PC-3 (cell line): Measurements from ENCODE around the gene ZBTB16. TPM values are rescaled to one million over a fixed set of nuclear protein-coding genes. Genes with fewer than 3 reads are reported as not detected.

ENCODE experiments used
- ATAC-seq: fragments of 200-7000 bp; cut with Tn5 transposase; 2 replicates; pipeline ENCODE4 v1.9.1; 2020; ENCODE audit warnings: mild to moderate bottlenecking, moderate library complexity
- BruUV-seq: library from RNA; stranded (reverse); fragments of 400-500 nt; replicated peaks from 2 replicates; lab custom pipeline; 2021; lab: Mats Ljungman, UMichigan
- CTCF ChIA-PET: fragments of 300-600 bp; sonication (Branson Sonifier 250); formaldehyde crosslinking; loops from one replicate; lab custom pipeline; 2022; ENCODE audit warnings: antibody characterized with exemption; lab: Charles Lee
- POLR2A ChIA-PET: fragments of 300-600 bp; sonication (Branson Sonifier 250); formaldehyde crosslinking; loops from one replicate; lab custom pipeline; 2022; ENCODE audit warnings: antibody characterized with exemption; ENCODE audit not compliant: unreplicated experiment; lab: Charles Lee
- DNase-seq: peaks from one replicate; pipeline ENCODE4 v3.0.0-alpha.2; 2015
- H2AFZ ChIP-seq: fragments of 300-600 bp; sonication (generic); 2 replicates; pipeline ENCODE4 v1.6.0; 2016; ENCODE audit warnings: antibody characterized with exemption, low read length
- H3F3A ChIP-seq: fragments of 300-600 bp; sonication (generic); one replicate; pipeline ENCODE4 v1.6.0; 2017; ENCODE audit warnings: antibody characterized with exemption, low read length, control low read depth, mild to moderate bottlenecking; ENCODE audit not compliant: unreplicated experiment
- H3K27ac ChIP-seq: fragments of 300-600 bp; sonication (generic); 2 replicates; pipeline ENCODE4 v1.5.1; 2016; ENCODE audit warnings: mild to moderate bottlenecking, low read length
- H3K27me3 ChIP-seq: fragments of 300-600 bp; sonication (generic); 2 replicates; pipeline ENCODE4 v1.6.1; 2016; ENCODE audit warnings: low read length, mixed read lengths
- H3K36me3 ChIP-seq: fragments of 300-600 bp; sonication (generic); 2 replicates; pipeline ENCODE4 v1.6.1; 2016; ENCODE audit warnings: low read depth, mixed run types, low read length, mixed read lengths
- H3K4me1 ChIP-seq: fragments of 300-600 bp; sonication (generic); 2 replicates; pipeline ENCODE4 v1.5.1; 2016; ENCODE audit warnings: low read length; ENCODE audit not compliant: insufficient read depth
- H3K4me2 ChIP-seq: fragments of 300-600 bp; sonication (generic); 2 replicates; pipeline ENCODE4 v1.6.0; 2016; ENCODE audit warnings: low read length
- H3K4me3 ChIP-seq: fragments of 300-600 bp; sonication (generic); 2 replicates; pipeline ENCODE4 v1.5.1; 2016; ENCODE audit warnings: mild to moderate bottlenecking, low read length, mixed read lengths
- H3K79me2 ChIP-seq: fragments of 300-600 bp; sonication (generic); 2 replicates; pipeline ENCODE4 v1.6.1; 2017; ENCODE audit warnings: low read length, mixed read lengths
- H3K9ac ChIP-seq: fragments of 300-600 bp; sonication (generic); 2 replicates; pipeline ENCODE4 v1.6.0; 2016; ENCODE audit warnings: mild to moderate bottlenecking, low read length
- H3K9me2 ChIP-seq: fragments of 300-600 bp; sonication (generic); replicated peaks from 2 replicates; pipeline ENCODE4 v1.6.1; 2016; ENCODE audit warnings: mixed run types, low read length, mixed read lengths
- H3K9me3 ChIP-seq: fragments of 300-600 bp; sonication (generic); 2 replicates; pipeline ENCODE4 v1.6.1; 2016; ENCODE audit warnings: low read length, mixed read lengths
- H4K20me1 ChIP-seq: fragments of 300-600 bp; sonication (generic); 2 replicates; pipeline ENCODE4 v1.6.1; 2016; ENCODE audit warnings: low read length, mixed read lengths
- EZH2 ChIP-seq: fragments of 300-600 bp; sonication (generic); IDR thresholded peaks from one replicate; pipeline ENCODE4 v1.6.1; 2017; ENCODE audit warnings: antibody characterized with exemption, mild to moderate bottlenecking, low read length; ENCODE audit not compliant: unreplicated experiment
- EZH2phosphoT487 ChIP-seq: fragments of 300-600 bp; sonication (generic); IDR thresholded peaks from 2 replicates; pipeline ENCODE4 v1.6.1; 2018; ENCODE audit warnings: mild to moderate bottlenecking, antibody characterized with exemption, low read length, borderline replicate concordance
- intact Hi-C: fragments of 100-400 bp; cut with micrococcal nuclease; formaldehyde crosslinking; loops from 2 replicates; pipeline ENCODE4 v1.9.0; 2023
- total RNA-seq: library from RNA; depleted of rRNA; stranded (reverse); fragments of >200 nt; gene quantifications from 2 replicates; pipeline ENCODE4 v1.2.3, GENCODE V29; 2014
- TF ChIP-seq, protein P1 (sequence below): fragments of 300-600 bp; sonication (generic); conservative IDR thresholded peaks from 2 replicates; pipeline ENCODE4 v1.5.1; 2017; ENCODE audit warnings: antibody characterized with exemption, low read depth, mild to moderate bottlenecking, low read length

The ZBTB16 gene
- total RNA-seq, 1 experiment from 2014 or later, result not detected

DNA sequence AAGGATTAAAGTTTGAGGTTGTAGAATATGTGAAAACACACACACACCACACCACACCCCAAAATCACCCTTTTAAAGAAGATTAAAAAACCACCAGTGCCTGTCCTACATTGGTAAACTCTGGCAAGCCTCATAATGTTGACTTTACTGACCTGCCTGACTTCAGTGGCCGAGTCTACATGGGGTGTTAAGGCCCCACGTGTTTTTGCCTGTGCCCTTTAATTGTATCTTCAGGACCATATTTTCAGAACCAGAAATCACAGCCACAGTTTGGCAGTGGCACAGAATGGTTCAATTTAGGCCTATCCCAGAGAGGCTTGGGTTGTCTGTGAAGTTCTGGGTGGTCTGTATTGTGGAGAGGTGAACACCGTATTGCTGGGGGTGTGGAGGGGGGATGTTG is 33.4 kb downstream of the ZBTB16 start:
- POLR2A ChIA-PET, result interaction anchor here (0.6 kb wide), 1 partner anchor 88 kb away, joined by 4 read pairs; no protein-coding TSS in a partner anchor

GRCh38 chr11:114094516-114094915 is 35.0 kb downstream of the ZBTB16 start:
- H3K4me2 ChIP-seq, result no peak overlapping the region
- H3K36me3 ChIP-seq, result no peaks in the 10 kb centered on the region
- no peak overlapping the region for H3K9ac ChIP-seq
- H3K4me1 ChIP-seq, result no peaks in the 10 kb centered on the region
- H3K79me2 ChIP-seq, result no peaks in the 10 kb centered on the region
- POLR2A ChIA-PET, result no interaction called here
- TF ChIP-seq, protein P1, sequence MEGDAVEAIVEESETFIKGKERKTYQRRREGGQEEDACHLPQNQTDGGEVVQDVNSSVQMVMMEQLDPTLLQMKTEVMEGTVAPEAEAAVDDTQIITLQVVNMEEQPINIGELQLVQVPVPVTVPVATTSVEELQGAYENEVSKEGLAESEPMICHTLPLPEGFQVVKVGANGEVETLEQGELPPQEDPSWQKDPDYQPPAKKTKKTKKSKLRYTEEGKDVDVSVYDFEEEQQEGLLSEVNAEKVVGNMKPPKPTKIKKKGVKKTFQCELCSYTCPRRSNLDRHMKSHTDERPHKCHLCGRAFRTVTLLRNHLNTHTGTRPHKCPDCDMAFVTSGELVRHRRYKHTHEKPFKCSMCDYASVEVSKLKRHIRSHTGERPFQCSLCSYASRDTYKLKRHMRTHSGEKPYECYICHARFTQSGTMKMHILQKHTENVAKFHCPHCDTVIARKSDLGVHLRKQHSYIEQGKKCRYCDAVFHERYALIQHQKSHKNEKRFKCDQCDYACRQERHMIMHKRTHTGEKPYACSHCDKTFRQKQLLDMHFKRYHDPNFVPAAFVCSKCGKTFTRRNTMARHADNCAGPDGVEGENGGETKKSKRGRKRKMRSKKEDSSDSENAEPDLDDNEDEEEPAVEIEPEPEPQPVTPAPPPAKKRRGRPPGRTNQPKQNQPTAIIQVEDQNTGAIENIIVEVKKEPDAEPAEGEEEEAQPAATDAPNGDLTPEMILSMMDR, result no peak
- TF ChIP-seq EZH2 (no peak), EZH2phosphoT487 (no peak)
- no TSS peak for BruUV-seq
- peaks cover 78% of the 10 kb centered on the region for H3K27me3 ChIP-seq
- H3K27ac ChIP-seq, result no peak overlapping the region
- no peak overlapping the region for H2AFZ ChIP-seq
- no peak overlapping the region for H3K4me3 ChIP-seq
- H3K9me3 ChIP-seq, result no peaks in the 10 kb centered on the region
- intact Hi-C loops, result no loop called here
- CTCF ChIA-PET, result no interaction called here
- no peaks in the 10 kb centered on the region for H3K9me2 ChIP-seq
- no peaks in the 10 kb centered on the region for H4K20me1 ChIP-seq
- ATAC-seq (no peak), DNase-seq (no peak)
- no peaks in the 10 kb centered on the region for H3F3A ChIP-seq

More for the DNA sequence above, 33.4 kb downstream of the ZBTB16 start:
- Histone ChIP-seq H3K9ac (no peak overlapping the region), H3K4me3 (no peak overlapping the region), H3F3A (no peaks in the 10 kb centered on the region), H3K9me2 (no peaks in the 10 kb centered on the region), H3K27ac (no peak overlapping the region), H4K20me1 (no peaks in the 10 kb centered on the region), H3K36me3 (no peaks in the 10 kb centered on the region), H2AFZ (no peak overlapping the region), H3K4me2 (no peak overlapping the region), H3K27me3 (peaks cover 65% of the 10 kb centered on the region), H3K79me2 (no peaks in the 10 kb centered on the region), H3K9me3 (no peaks in the 10 kb centered on the region), H3K4me1 (no peaks in the 10 kb centered on the region)
- intact Hi-C loops, result no loop called here
- CTCF ChIA-PET, result no interaction called here
- ATAC-seq, result no peak
- DNase-seq, result no peak
- TF ChIP-seq EZH2phosphoT487 (no peak), EZH2 (no peak)
- TF ChIP-seq, protein P1, result no peak
- no TSS peak for BruUV-seq

- TF ChIP-seq EZH2, result no peak
- TF ChIP-seq, protein P1, result no peak
- no peak for TF ChIP-seq EZH2phosphoT487
- intact Hi-C loops, result no loop called here
- Histone ChIP-seq H3K4me1 (no peaks in the 10 kb centered on the region), H3F3A (no peaks in the 10 kb centered on the region), H3K36me3 (no peaks in the 10 kb centered on the region), H3K4me2 (no peak overlapping the region), H3K9me3 (no peaks in the 10 kb centered on the region), H3K4me3 (no peak overlapping the region), H3K27me3 (peaks cover 85% of the 10 kb centered on the region), H3K9me2 (no peaks in the 10 kb centered on the region), H3K79me2 (no peaks in the 10 kb centered on the region), H2AFZ (no peak overlapping the region), H3K9ac (no peak overlapping the region), H4K20me1 (no peaks in the 10 kb centered on the region), H3K27ac (no peak overlapping the region)
- ChIA-PET CTCF (no interaction called here), POLR2A (no interaction called here)
- no TSS peak for BruUV-seq
- ATAC-seq (no peak), DNase-seq (no peak)
Measured at GRCh38 chr11:114095899-114096298, 36.4 kb downstream of the ZBTB16 start.
